22Rv1 (cell line): ENCODE data around the gene PRPSAP1.

ENCODE experiments used
- CTCF ChIP-seq: fragments of 450-650 bp; IDR thresholded peaks from 2 replicates; pipeline ENCODE4 v1.5.1; 2017; ENCODE audit warnings: mild to moderate bottlenecking
- ZFX ChIP-seq: fragments of 450-650 bp; IDR thresholded peaks from 2 replicates; pipeline ENCODE4 v1.6.1; 2017; ENCODE audit warnings: antibody characterized with exemption, borderline replicate concordance

GRCh38 chr17:76264755-76265623, 88.7 kb downstream of the PRPSAP1 start, which contains the start of gene UBALD2:
- TF ChIP-seq CTCF (no peak), ZFX (no peak)
